Panc1 (cell line): Measurements from ENCODE around the gene TMSB10. TPM values are rescaled to one million over a fixed set of nuclear protein-coding genes. Genes with fewer than 3 reads are reported as not detected.

Experiments
- ATAC-seq: fragments of 200-7000 bp; cut with Tn5 transposase; 2 replicates; pipeline ENCODE4 v1.9.1; 2020; ENCODE audit warnings: mild to moderate bottlenecking, moderate library complexity
- BruUV-seq: library from RNA; stranded (reverse); fragments of 400-500 nt; replicated peaks from 2 replicates; lab custom pipeline; 2021; lab: Mats Ljungman, UMichigan
- CTCF ChIA-PET: fragments of 300-600 bp; sonication (Branson Sonifier 250); formaldehyde crosslinking; loops from one replicate; lab custom pipeline; 2022; ENCODE audit warnings: antibody characterized with exemption; lab: Charles Lee
- POLR2A ChIA-PET: fragments of 300-600 bp; sonication (Branson Sonifier 250); formaldehyde crosslinking; loops from one replicate; lab custom pipeline; 2022; ENCODE audit warnings: antibody characterized with exemption; lab: Charles Lee
- DNase-seq: peaks from one replicate; pipeline ENCODE4 v3.0.0-alpha.2; 2010; ENCODE audit warnings: low read depth, low spot score
- H3K27ac ChIP-seq: 2 replicates; pipeline ENCODE4 v1.5.1; 2011; ENCODE audit warnings: mild to moderate bottlenecking, low read length, inconsistent platforms
- H3K27me3 ChIP-seq: fragments of 200-500 bp; sonication (Bioruptor generic); 2 replicates; pipeline ENCODE4 v1.6.0; 2014; ENCODE audit warnings: low read length, inconsistent platforms; ENCODE audit not compliant: control insufficient read depth, insufficient read depth
- H3K36me3 ChIP-seq: fragments of 200-500 bp; sonication (Bioruptor generic); 2 replicates; pipeline ENCODE4 v1.5.1; 2014; ENCODE audit warnings: inconsistent platforms, mild to moderate bottlenecking, low read length, moderate library complexity; ENCODE audit not compliant: control insufficient read depth, insufficient read depth
- H3K4me1 ChIP-seq: 2 replicates; pipeline ENCODE4 v1.5.1; 2011; ENCODE audit warnings: inconsistent platforms, mild to moderate bottlenecking, low read length, moderate library complexity; ENCODE audit not compliant: control insufficient read depth, insufficient read depth
- H3K4me3 ChIP-seq, 2 experiments: 2 replicates each; pipeline ENCODE4 v1.5.1; 2011 to 2012; ENCODE audit warnings: low read depth in 2 of 2, low read length in 2 of 2, mild to moderate bottlenecking in 2 of 2, inconsistent platforms in 1 of 2, moderate library complexity in 1 of 2
- H3K9me3 ChIP-seq: fragments of 200-500 bp; sonication (Bioruptor generic); 2 replicates; pipeline ENCODE4 v1.5.1; 2014; ENCODE audit warnings: low read depth, mild to moderate bottlenecking, inconsistent platforms, low read length, moderate library complexity; ENCODE audit not compliant: control insufficient read depth, insufficient read depth
- CTCF ChIP-seq: fragments of 450-650 bp; IDR thresholded peaks from 2 replicates; pipeline ENCODE4 v1.5.1; 2017; ENCODE audit warnings: mild to moderate bottlenecking
- POLR2AphosphoS5 ChIP-seq: IDR thresholded peaks from 2 replicates; pipeline ENCODE4 v1.6.1; 2012; ENCODE audit warnings: mild to moderate bottlenecking, low read depth, low read length, moderate library complexity
- SIN3A ChIP-seq: IDR thresholded peaks from 2 replicates; pipeline ENCODE4 v1.6.1; 2012; ENCODE audit warnings: low read depth, mild to moderate bottlenecking, low read length, moderate library complexity, borderline replicate concordance; ENCODE audit not compliant: insufficient read depth
- TCF7L2 ChIP-seq: IDR thresholded peaks from 2 replicates; pipeline ENCODE4 v1.6.1; 2011; ENCODE audit warnings: mild to moderate bottlenecking, low read depth, low read length, inconsistent platforms
- in situ Hi-C: cut with HindIII; loops from 2 replicates; pipeline ENCODE4 v1.10.0; 2016; ENCODE audit warnings: low sequenced_read_pairs, low pct_unique_long_range_greater_than_20kb
- intact Hi-C: fragments of 100-400 bp; cut with micrococcal nuclease; formaldehyde crosslinking; loops from one replicate; pipeline ENCODE4 v1.10.0; 2022; ENCODE audit not compliant: unreplicated experiment
- total RNA-seq: library from RNA; stranded (reverse); gene quantifications from one replicate; pipeline ENCODE4 v1.2.1, GENCODE V29; 2021; ENCODE audit not compliant: unreplicated experiment
- TF ChIP-seq, protein P1 (sequence below), 2 experiments: IDR thresholded peaks; 2 replicates each; pipeline ENCODE4 v1.6.1; 2011 to 2012; ENCODE audit warnings: low read depth in 2 of 2, control low read depth in 1 of 2, low read length in 1 of 2, mild to moderate bottlenecking in 1 of 2, moderate library complexity in 1 of 2; ENCODE audit not compliant: insufficient read depth in 1 of 2

TMSB10 gene
- total RNA-seq, 1 experiment from 2014 or later: 1,916 TPM

- DNase-seq (no peak), ATAC-seq (no peak)
- H3K4me1 ChIP-seq: no peaks in the 10 kb centered on the region
- ChIA-PET CTCF (no interaction called here), POLR2A (no interaction called here)
- intact Hi-C loops: no loop called here
- no peak overlapping the region for H3K27ac ChIP-seq
- BruUV-seq: no TSS peak
- in situ Hi-C loops: no loop called here
- TF ChIP-seq, protein P1, sequence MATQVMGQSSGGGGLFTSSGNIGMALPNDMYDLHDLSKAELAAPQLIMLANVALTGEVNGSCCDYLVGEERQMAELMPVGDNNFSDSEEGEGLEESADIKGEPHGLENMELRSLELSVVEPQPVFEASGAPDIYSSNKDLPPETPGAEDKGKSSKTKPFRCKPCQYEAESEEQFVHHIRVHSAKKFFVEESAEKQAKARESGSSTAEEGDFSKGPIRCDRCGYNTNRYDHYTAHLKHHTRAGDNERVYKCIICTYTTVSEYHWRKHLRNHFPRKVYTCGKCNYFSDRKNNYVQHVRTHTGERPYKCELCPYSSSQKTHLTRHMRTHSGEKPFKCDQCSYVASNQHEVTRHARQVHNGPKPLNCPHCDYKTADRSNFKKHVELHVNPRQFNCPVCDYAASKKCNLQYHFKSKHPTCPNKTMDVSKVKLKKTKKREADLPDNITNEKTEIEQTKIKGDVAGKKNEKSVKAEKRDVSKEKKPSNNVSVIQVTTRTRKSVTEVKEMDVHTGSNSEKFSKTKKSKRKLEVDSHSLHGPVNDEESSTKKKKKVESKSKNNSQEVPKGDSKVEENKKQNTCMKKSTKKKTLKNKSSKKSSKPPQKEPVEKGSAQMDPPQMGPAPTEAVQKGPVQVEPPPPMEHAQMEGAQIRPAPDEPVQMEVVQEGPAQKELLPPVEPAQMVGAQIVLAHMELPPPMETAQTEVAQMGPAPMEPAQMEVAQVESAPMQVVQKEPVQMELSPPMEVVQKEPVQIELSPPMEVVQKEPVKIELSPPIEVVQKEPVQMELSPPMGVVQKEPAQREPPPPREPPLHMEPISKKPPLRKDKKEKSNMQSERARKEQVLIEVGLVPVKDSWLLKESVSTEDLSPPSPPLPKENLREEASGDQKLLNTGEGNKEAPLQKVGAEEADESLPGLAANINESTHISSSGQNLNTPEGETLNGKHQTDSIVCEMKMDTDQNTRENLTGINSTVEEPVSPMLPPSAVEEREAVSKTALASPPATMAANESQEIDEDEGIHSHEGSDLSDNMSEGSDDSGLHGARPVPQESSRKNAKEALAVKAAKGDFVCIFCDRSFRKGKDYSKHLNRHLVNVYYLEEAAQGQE (IDR thresholded peaks at IDR 0.05; ENCODE audit: insufficient read depth in 1 of 2, low read depth in 2 of 2, low read length in 1 of 2): no peak
- TF ChIP-seq POLR2AphosphoS5 (no peak), TCF7L2 (no peak), SIN3A (no peak), CTCF (peak; percentile 28; the same call in 1 of the 2 replicates)
- no peaks in the 10 kb centered on the region for H3K36me3 ChIP-seq
- no peak overlapping the region for H3K4me3 ChIP-seq
- H3K9me3 ChIP-seq: no peaks in the 10 kb centered on the region
- no peaks in the 10 kb centered on the region for H3K27me3 ChIP-seq
Observed at GRCh38 chr2:84858123-84858522, 47.3 kb upstream of the TMSB10 start.

DNA sequence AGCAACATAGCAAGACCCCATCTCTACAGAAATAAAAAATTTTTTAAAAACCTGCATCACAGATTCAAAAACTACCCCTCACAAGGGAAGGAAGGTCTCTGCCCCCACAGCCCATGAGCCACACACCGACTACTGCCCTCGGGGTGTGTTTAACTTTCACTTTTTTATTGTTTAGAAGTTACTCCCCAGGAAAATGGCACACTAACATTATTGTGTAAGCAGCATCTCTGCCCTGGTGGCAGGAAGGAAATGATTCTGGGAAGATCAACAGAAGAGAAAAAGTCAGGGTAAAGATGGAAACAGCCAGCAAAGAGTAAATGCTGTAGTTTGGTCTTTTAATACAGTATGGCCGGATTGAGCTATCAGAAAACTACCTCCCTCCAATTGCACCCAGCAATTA, 46.5 kb upstream of the TMSB10 start:
- no peak for ATAC-seq
- CTCF ChIA-PET: interaction anchor here (0.6 kb wide), 1 partner anchor 440 kb away, joined by 8 read pairs; no protein-coding TSS in a partner anchor
- Histone ChIP-seq H3K27me3 (no peaks in the 10 kb centered on the region), H3K4me3 (no peak overlapping the region), H3K36me3 (no peaks in the 10 kb centered on the region), H3K27ac (no peak overlapping the region), H3K9me3 (no peaks in the 10 kb centered on the region), H3K4me1 (no peaks in the 10 kb centered on the region)
- BruUV-seq: no TSS peak
- TF ChIP-seq SIN3A (no peak), CTCF (no peak), TCF7L2 (no peak), POLR2AphosphoS5 (no peak)
- TF ChIP-seq, protein P1 (IDR thresholded peaks at IDR 0.05; ENCODE audit: insufficient read depth in 1 of 2, low read depth in 2 of 2, low read length in 1 of 2): no peak
- POLR2A ChIA-PET: no interaction called here
- in situ Hi-C loops (no loop called here), intact Hi-C loops (no loop called here)
- DNase-seq: no peak
